AG08395 (cell line): Measurements from ENCODE around the gene XPO6.
"Not testable (repeated sequence)": the region's sequence is repeated elsewhere in the genome, so short reads cannot be mapped to it uniquely, and the experiment has no call there.

Experiments
- DNase-seq: peaks from one replicate; pipeline ENCODE4 v3.0.0; 2012; ENCODE audit warnings: mixed read lengths, low spot score

Gene XPO6

GRCh38 chr16:28211758-28212531 is at the start of gene XPO6:
XPO6 (minus strand) TSS chr16:28211965; CDS start chr16:28211368, 597 bp downstream.
- peak; percentile 97 for DNase-seq

GRCh38 chr16:28260193-28260592 is 48.4 kb upstream of the XPO6 start:
- DNase-seq = no peak

- DNase-seq = no peak
Observed at GRCh38 chr16:28259781-28260150, 48.0 kb upstream of the XPO6 start.

GRCh38 chr16:28259091-28259780 is 47.5 kb upstream of the XPO6 start:
- DNase-seq = no peak

- DNase-seq = peak; percentile 40
Observed at GRCh38 chr16:28258567-28258966, 46.8 kb upstream of the XPO6 start.

- no peak for DNase-seq
Observed at GRCh38 chr16:28257256-28257655, 45.5 kb upstream of the XPO6 start.

GRCh38 chr16:28255838-28256237 is 44.1 kb upstream of the XPO6 start:
- DNase-seq = no peak

GRCh38 chr16:28254158-28254557 is 42.4 kb upstream of the XPO6 start:
- DNase-seq = no peak

- DNase-seq = no peak
Observed at GRCh38 chr16:28250999-28251398, 39.2 kb upstream of the XPO6 start.

GRCh38 chr16:28249483-28249882 is 37.7 kb upstream of the XPO6 start:
- DNase-seq = not testable (repeated sequence)

- no peak for DNase-seq
Observed at GRCh38 chr16:28241924-28242323, 30.2 kb upstream of the XPO6 start.

- DNase-seq = no peak
Observed at GRCh38 chr16:28237754-28238357, 26.1 kb upstream of the XPO6 start.

GRCh38 chr16:28231763-28232162 is 20.0 kb upstream of the XPO6 start:
- DNase-seq = no peak

GRCh38 chr16:28223909-28224308 is 12.1 kb upstream of the XPO6 start:
- not testable (repeated sequence) for DNase-seq

- not testable (repeated sequence) for DNase-seq
Observed at GRCh38 chr16:28219777-28220176, 8.0 kb upstream of the XPO6 start.

GRCh38 chr16:28219282-28219681 is 7.5 kb upstream of the XPO6 start:
- no peak for DNase-seq

- peak; percentile 72 for DNase-seq
Observed at GRCh38 chr16:28218109-28218508, 6.3 kb upstream of the XPO6 start.

- DNase-seq = no peak
Observed at GRCh38 chr16:28217326-28217725, 5.6 kb upstream of the XPO6 start.

GRCh38 chr16:28213396-28213795 is 1.6 kb upstream of the XPO6 start:
- no peak for DNase-seq

GRCh38 chr16:28212532-28212873 is 738 bp upstream of the XPO6 start:
- DNase-seq = no peak

GRCh38 chr16:28210979-28211588 is 681 bp downstream of the XPO6 start:
- peak; percentile 86 for DNase-seq

GRCh38 chr16:28210264-28210663 is 1.5 kb downstream of the XPO6 start:
- no peak for DNase-seq

- no peak for DNase-seq
Observed at GRCh38 chr16:28208824-28209223, 2.9 kb downstream of the XPO6 start.
